ENCODE measurements around the gene PARVA.

The PARVA gene

DNA sequence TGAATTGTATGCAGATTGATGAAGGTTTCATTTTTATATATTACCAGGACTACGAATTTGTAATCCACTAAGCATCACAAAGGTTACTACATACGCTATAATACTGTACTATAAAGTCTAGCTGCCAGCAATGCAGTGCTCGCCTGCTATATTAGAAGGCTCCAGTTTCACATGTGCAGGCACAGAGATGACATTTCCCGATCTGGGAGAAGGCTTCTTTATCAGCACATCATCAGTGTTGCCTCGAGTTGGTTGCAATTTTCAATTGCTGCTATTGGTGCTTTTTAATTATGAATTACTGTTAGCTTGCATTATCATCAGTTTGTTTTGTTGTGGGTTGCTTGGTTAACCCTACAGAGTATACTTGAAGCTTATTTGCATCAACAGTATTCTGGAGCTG, 153.6 kb downstream of the PARVA start:
- no peak for DNase-seq (ENCODE audit: low spot score)

DNA sequence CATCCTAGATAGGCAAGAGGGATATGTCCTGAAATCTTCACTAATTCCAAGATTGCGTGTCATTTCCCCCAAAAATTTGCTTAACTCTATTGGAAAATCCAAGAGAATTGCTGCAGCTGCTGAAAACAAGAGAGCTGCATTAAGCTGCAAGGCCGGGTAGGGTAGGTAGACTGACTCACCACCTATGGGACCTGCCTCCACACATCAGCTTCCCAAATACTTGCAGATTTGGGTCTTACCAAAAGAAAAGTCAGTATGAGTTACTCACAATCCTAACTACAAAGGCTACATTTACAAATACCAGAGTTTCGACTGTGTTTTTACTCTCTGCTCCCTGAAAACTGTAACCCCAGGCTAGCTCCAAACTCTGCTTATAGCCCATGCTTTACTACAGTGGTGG, 154.3 kb downstream of the PARVA start:
- no peak for DNase-seq (ENCODE audit: low spot score)

DNA sequence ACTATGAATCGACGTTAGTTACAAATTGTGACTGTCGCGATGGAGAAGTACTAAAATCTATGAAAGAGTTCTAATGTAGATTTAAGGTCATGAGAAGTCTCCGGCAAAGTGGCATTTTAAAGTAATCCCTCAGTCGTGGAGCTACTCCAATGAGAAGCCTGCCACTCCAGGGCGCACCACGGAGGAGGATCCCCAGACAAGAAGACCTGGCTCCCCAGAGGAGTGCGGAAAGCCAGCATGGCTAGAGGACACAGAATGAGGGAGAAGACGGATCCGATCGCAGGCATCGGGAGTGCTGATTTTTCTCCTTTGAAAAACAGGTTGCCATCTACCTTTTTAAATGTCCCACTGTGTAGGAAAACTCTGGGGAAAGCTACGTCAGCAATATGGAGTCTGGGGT, 155.2 kb downstream of the PARVA start:
- DNase-seq (ENCODE audit: low spot score) = no peak

DNA sequence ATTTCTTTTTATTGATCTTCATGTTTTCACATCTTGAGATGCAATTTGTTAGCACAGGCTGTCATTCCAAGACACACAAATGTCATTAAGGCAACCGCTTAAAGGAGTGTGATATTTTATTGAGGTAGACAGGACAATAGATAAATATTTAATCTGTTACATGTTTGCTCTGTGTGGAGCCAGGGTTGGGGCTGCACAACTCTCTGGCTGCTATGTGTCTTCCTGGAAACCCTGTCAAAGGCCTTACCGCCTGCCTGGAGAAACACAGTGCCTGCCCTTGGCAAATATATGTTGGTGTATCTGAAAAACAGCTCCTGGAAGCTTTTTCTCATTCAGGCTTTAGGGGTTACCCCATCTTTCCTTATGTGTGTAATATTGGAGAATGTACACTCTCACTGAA, 157.2 kb downstream of the PARVA start:
- DNase-seq (ENCODE audit: low spot score) = no peak

DNA sequence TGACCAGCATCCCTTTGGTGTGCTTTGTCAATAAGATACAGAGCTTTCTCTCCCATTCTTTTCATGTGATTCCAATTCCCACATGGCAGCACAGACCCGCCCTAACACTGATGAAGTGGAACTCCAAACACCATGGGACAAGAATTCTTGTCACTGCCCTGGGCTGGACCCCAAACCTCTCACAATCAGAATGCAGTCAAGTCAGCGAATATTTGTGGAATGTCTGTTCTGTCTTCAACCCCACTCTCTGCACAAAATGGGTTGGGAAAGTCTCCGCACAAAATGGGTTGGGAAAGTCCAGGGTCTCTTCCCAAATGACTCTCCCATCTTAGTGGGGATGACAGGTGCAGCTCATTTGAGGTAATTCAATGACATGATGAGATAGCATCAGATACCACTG, 157.9 kb downstream of the PARVA start:
- no peak for DNase-seq (ENCODE audit: low spot score)

DNA sequence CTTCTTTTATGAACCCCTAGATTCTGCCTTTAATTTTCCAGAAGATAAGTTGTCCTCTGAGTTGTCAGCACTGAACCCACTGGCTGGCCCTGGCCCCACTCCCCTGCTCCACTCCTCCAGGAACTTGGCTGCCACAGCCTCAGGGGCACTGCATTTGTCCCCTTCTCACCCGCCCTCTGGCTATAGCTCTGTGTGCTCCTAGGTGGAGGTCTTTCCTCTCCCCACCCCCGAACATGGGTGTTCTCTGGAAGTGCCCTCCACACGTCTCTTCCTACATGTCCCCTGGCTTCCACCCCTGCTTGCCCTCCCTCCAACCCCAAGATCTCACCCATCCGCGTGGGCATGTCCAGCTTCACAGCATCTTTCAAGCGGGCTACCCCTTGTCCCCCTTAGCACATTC, 159.2 kb downstream of the PARVA start:
- no peak for DNase-seq (ENCODE audit: low spot score)

DNA sequence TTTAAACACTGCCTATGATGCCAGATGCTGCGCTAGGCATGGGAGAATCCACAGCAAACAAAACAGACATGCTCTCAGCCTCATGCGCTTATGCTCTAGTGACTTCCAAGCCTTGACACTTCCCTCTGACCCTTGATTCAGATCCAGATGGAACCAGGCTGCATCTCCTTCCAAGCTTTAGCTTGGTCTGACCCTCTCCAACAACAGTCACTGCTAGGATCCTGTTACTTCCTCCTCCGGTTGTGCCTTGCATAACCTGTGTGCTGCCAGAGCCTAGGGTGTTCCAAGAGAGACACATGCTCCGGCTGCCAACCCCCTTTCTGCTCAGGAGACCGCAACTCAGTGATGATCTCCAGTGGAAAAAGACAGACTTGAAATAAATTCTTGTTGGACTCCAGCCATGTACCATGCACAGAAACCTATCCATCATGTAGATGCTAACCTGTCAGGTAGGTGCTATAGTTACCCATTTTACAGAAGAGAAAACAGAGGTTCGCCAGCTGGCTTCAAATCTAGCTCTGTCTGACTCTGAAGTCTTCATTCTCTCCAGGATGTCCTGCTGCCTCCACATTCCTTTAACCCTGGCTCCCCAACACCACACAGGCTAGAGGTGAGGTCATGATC, 160.5 kb downstream of the PARVA start:
- no peak for DNase-seq (ENCODE audit: low spot score)

DNA sequence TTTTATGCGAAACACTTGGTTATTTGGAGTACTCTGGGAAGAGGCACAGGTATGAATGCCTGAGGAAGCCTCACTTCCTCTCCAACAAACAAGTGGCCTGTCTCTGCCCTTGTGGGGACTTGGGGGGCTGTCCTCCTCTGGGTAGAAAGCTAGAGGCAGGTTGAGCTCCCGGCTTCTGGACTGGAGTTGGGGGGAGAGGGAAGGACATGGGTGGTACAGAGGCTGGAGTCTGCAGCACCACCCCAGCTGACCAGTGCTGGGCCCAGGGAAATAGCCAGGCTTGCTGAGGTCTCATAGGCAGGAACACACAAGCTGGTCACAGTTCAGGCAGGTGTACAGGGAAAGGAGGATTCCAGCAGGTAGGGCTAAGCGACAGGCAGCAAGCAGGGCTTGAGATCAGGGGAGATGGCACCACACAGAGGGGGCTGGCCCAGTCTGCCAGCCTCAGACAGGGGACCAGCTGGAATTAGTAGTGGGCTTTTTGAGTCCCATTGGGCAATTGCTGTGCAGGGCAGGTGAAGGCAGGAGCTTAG, 161.6 kb downstream of the PARVA start:
- no peak for DNase-seq (ENCODE audit: low spot score)

DNA sequence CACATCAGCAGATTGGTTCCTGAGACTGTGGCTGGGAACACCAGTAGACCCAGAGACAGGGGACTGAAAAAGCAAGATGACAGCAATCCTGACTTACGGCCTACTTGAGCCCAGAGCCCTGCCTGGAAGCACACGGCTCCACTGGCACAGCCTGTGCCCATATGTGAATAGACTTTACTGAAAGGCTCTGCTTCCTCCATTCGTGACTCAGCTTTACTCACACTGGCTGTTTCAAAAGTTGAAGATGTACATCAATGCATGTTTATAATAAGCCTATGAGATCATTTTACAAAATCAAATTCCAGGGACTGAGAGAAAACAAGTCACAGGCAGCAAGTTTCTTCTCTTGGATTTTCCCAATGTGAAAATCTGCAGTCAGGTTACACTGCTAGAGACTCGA, 162.2 kb downstream of the PARVA start:
- peak; percentile 79 for DNase-seq (ENCODE audit: low spot score)

DNA sequence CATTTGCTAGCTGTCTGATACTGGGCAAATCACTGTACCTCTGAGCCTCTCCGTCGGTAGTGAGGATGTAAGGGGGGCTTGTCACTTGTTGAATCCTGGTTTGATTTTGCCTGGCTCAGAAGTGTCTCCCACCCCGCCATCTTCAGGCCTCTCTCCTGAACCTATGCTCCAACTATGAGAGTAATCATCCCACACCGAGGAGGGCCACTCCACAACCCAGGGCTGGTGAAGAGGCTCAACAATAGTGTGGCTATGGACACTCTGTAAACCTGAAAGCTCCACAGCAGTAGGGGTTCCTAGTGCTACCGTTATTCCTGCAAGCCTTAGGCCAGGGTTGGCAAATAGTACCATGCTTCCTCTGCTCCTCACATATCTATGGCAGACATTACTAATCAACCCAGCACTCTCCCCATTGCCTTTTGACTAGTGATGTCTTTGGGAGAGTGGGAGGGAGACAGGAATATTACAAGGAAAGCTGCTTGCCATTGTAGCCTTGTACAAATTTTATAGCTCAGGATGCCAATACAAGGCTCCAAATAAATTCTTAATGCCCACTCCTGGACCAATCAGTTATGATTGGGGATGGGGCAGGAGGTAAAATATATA, 162.8 kb downstream of the PARVA start:
- DNase-seq (ENCODE audit: low spot score) = peak; percentile 35

DNA sequence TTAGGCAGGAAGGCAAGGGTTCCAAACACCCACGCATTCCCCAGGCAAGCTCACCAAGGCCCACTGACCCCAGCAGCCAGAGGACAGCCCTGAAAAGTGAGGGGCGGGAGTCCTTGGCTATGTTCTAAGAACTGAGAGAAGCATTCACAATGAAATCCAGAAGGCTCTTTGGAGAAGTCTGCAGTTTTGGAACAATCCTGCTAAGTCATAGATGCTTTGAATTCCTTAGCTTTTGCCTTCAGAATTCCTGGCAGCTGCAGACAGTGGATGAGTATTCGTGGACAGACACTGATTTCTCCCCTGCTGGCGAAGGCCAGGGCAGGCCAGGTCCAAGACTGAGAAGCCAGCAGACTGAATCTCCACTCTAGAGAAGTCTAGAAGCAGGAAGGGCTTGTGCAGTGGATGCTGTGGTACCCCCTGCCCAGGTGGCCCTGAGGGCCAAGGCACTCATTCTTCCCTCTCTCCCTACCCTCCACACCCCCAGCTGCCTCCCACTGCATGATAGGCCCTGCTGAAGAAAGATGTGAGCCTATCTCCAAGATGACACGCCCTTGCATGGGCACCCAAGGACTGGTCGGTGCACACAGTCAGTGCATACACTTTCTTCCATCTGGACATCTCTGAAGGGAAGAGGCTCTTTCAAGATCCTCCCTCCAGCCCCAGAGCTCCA, 163.7 kb downstream of the PARVA start:
- peak; percentile 81 for DNase-seq (ENCODE audit: low spot score)

DNA sequence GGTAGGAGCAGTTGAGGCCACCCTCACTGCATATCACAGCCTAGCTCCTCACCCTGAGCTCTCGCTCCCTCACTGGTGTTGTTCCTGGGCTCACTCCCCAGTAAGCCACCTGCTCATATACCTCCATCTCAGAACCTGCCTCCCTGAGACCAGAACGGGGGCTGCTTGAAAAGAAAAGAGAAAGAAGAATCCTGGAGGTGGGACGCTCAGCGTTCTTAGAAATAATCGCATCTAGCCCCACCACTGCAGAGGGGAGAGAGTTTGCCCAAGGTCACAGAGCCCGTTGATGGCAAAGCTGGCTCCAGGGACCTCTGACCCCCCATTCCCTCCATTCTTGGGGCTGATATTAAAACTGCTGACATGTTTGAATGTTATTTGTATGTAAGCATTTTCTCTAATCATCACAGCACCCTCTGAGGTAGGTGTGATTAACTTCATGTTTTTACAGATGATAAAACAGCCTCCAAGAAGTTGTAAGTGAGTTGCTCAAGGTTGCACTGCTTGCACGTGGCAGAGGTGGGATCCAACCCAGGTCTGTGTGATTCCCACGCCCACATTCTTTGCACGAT, 164.3 kb downstream of the PARVA start:
- no peak for DNase-seq (ENCODE audit: low spot score)

DNA sequence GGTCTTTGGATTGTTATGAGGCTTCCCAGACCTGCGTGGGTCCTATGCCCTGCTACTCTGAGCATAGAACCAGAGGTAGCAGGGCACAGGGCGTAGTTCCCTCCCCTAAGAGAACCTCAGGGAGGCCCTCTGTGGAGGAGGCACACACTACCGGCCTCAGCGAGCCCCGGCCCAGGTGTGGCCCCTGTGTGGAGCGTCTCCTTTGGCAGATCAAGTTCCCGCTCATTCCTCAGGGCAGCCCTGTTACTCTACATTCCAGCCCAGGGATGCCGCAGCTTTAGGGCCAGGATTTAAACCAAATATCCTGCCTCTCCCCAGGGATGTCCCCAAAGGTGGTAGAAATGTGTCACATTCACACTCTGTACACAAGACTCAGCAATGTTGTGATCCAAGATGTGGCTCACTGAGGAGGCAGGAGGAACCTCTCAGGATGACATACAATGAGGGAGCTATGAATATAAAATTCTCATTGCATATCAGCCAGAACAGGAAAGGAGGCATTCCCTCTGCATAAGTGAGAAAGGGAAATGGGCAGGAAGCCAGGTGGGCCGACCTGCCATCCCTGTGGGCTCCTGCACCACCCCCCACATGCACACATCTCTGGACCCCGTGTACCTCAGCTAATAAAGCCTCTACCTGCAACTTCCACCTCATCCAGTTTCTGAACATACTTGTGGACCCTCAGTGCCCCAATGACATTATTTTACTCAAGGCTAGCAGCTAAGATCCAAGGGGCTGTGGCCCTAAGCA, 165.0 kb downstream of the PARVA start:
- DNase-seq (ENCODE audit: low spot score) = no peak

DNA sequence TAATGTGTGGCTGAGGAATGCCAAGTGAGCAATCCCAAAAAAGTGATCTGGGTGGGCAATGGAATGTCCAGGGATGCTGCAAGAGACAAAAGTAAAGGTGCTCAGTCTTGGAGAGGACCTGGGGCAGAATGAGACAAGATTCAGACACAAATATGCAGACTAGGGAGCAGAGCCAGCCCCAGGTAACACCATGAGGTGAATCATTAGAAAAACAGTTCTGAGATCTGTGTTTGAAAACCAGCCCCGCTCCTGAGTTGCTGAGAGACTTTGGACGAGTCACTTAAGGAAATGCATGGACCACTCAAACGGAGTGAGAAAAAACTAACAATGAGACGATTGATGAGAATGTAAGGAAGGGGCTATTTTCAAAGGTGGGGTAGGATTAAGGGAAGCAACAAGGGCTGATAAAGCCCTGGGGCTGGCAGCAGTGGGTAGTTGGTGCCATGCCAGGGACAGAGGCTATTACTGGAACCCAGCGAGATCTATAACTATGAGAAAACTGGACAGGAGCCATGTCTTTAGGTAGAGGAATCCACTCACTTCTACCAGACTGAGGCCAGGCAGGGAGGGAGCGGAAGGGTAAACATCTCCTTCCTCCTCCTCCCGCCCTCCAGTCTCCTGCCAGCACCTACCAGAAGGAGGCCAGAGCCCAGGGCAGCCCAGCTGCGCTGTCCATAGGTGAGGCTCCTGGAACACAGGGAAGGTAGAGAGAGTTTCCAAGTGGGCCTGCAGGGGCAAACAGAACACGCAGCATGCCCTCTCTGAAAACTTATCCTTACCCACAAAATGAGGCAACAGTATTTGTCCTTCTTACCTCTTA, 166.4 kb downstream of the PARVA start:
- peak; percentile 89 for DNase-seq (ENCODE audit: low spot score)

DNA sequence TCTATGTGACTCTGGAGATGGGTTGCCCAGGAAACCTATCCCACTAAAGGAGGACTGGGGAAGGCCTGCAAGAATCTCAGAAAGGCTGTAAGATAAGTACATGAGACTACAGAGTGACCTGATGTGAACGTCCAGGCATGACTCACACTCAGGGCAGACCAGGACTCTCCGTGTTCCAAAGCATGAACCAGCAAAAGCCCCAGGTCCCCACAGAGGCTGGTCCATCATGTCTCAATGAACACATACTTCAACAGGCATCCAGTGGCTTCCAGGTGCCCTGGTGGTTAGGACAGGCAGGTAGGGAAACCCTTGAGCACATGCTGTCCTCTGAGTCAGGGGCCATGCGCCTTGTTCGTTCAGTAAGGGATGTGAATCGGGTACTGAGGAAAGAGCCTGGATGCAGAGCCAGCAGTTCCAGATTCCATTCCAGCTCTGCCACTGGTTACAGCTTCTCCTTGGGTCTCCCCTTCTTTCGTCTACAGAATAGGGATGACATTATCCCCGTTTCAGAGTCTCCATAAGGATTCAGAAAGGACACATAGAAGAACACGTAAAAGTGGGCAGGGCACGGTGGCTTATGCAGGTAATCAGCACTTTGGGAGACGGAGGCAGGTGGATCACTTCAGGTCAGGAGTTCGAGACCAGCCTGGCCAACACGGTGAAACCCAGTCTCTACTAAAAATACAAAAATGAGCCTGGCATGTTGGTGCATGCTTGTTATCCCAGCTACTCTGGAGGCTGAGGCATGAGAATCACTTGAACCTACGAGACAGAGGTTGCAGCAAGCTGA, 167.8 kb downstream of the PARVA start:
- peak; percentile 40 for DNase-seq (ENCODE audit: low spot score)

DNA sequence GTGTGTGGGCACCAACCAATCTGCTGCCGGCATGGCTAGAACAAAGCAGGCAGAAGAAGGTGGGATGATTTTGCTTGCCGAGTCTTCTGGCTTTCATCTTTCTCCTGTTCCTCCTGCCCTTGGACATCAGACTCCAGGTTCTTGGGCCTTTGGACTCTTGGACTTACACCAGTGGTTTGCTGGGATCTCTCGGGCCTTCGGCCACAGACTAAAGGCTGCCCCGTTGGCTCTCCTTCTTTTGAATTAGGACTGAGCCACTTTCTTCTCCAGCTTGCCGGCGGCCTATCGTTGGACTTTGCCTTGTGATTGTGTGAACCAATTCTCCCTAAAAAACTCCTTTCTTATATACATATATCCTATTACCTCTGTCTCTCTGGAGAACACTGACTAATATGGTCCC, 168.8 kb downstream of the PARVA start:
- no peak for DNase-seq (ENCODE audit: low spot score)

DNA sequence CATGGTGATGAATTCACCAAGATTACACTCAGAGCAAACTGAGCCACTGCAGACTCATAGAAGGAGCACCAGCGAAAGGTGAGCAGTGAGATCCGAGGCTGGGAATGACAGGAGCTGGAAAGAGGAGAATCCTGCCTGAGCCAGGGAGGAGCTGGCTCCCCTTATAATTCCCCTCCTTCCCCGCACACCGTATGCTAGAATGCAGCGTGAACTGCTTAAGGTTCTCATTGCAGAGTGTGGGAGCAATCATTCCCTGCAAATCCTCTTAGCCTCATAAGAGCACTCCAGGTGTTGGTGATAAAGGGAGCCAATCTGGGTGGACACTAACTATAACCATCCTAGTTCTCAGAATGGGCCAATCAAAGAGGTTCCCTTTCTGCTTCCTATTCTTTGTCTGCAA, 169.3 kb downstream of the PARVA start:
- DNase-seq (ENCODE audit: low spot score) = no peak

DNA sequence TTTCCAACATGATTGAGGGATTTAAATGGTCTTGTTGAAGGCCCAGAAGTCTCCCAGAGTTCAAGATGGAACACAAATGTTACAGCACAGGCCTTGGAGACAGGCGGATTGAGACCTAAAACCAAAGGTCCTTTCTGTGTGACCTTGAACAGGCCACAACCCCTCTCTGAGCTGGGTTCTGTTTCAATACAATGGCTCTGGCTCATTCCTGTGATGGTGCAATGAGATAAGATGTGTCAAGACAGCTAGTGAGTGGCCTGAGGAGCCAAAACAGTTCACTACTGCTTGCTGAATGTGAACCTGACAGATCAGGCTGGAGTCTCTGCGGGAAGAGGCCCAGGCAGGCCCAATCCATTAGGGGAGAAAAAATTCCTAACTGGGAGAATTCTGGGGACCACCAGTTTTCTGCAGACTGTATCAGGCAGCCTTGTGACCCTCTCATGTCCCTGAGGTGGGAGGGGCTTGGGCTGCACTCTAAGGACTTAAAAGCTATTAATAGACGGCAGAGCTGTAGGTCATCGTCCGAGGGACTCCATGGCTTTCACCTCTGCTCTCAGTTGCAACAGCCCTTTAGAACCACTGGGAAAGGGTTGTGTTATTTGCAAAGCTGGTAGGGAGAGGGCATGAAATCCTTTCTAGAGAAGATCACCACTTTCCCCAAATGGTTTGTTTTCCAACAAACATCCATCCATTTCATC, 170.7 kb downstream of the PARVA start:
- no peak for DNase-seq (ENCODE audit: low spot score)

DNA sequence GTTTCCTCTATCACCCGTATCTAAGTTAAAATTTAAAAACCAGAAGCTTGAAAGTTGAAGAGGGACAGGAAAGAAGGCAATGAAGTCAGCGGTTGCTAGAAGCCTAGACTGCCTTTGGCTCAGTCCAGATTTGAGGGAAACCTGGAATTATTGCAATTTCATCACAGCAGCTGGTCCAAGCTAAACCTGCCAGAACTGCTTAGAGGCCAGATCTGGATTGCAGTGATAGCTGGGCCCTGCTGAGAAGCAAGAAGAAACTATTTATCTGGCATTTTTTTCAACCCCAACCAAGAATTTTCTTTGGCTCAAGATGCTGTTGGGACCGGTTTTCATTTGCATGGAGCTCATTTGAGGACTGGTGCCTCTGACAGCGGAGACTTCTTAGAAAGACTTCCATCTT, 175.3 kb downstream of the PARVA start:
- DNase-seq (ENCODE audit: low spot score) = no peak

DNA sequence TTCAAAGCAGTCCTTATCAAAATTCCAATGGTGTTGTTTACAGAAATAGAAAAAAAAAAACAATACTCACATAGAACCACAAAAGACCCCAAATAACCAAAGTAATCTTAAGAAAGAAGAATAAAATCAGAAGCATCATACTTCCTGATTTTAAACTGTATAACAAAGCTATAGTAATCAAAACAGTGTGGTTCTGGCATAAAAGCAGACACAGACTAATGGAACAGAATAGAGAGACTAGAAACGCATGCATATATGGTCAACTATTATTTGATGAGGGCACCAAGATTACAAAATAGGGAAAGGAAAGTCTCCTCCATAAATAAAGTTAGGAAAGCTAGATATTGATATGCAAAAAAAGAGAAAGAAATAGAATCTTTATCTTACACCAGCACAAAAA, 176.8 kb downstream of the PARVA start:
- no peak for DNase-seq (ENCODE audit: low spot score)
